Progenitor cell of endocrine pancreas (in vitro differentiated cells): Measurements from ENCODE around the gene COG7. TPM values are rescaled to one million over a fixed set of nuclear protein-coding genes. Genes with fewer than 3 reads are reported as not detected.

Experiments
- DNase-seq: peaks from one replicate; pipeline ENCODE4 v3.0.0; 2021; ENCODE audit warnings: low spot score; ENCODE audit not compliant: unreplicated experiment
- H3K27ac Mint-ChIP-seq: 2 replicates; pipeline ENCODE4 v1.8.0; 2021; ENCODE audit warnings: mild to moderate bottlenecking, moderate library complexity, mixed read lengths
- H3K27me3 Mint-ChIP-seq: 2 replicates; pipeline ENCODE4 v1.8.0; 2021; ENCODE audit warnings: mixed read lengths
- H3K36me3 Mint-ChIP-seq: 2 replicates; pipeline ENCODE4 v1.8.0; 2022; ENCODE audit warnings: mixed read lengths; ENCODE audit not compliant: insufficient read depth
- H3K4me1 Mint-ChIP-seq: 2 replicates; pipeline ENCODE4 v1.8.0; 2021; ENCODE audit warnings: low read depth, mixed read lengths
- H3K4me3 Mint-ChIP-seq: 2 replicates; pipeline ENCODE4 v1.8.0; 2021; ENCODE audit warnings: low read depth, mild to moderate bottlenecking, moderate library complexity, mixed read lengths
- H3K9me3 Mint-ChIP-seq: 2 replicates; pipeline ENCODE4 v1.8.0; 2021; ENCODE audit warnings: low read depth, mixed read lengths
- total RNA-seq: library from RNA; stranded (reverse); gene quantifications from 2 replicates; pipeline ENCODE4 v1.2.1, GENCODE V29; 2021
- TF ChIP-seq, protein P1 (sequence below): fragments of 200-600 bp; sonication (generic); IDR thresholded peaks from one replicate; pipeline ENCODE4 v1.5.0; 2021; ENCODE audit warnings: antibody characterized with exemption, mild to moderate bottlenecking; ENCODE audit not compliant: unreplicated experiment

COG7 gene
- total RNA-seq, 1 donor from 2014 or later: 28.3 TPM

DNA sequence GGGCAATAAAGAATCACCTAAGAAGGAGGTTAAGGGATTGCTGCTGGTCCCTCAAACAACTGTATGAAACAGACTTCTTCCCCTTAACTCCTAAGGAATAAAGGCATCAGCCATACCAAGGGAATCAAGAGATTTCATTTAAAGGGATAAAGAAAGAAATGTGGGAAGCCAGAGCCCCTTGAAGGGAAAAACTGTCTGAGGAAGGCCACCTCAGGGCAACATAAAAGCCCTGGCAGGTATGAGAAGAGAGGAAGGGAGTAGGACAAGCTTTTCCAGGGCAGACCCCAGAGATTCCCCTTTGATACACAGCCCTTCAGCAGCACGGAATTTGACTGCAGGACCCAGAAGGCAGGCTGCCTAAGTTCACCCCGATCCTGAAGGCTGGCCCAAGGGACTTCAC lies 43.5 kb downstream of the COG7 start:
- Mint-ChIP-seq H3K9me3 (no peaks in the 10 kb centered on the region), H3K4me3 (no peak overlapping the region), H3K36me3 (peaks cover 11% of the 10 kb centered on the region), H3K27ac (no peak overlapping the region), H3K4me1 (no peaks in the 10 kb centered on the region), H3K27me3 (no peaks in the 10 kb centered on the region)
- TF ChIP-seq, protein P1, sequence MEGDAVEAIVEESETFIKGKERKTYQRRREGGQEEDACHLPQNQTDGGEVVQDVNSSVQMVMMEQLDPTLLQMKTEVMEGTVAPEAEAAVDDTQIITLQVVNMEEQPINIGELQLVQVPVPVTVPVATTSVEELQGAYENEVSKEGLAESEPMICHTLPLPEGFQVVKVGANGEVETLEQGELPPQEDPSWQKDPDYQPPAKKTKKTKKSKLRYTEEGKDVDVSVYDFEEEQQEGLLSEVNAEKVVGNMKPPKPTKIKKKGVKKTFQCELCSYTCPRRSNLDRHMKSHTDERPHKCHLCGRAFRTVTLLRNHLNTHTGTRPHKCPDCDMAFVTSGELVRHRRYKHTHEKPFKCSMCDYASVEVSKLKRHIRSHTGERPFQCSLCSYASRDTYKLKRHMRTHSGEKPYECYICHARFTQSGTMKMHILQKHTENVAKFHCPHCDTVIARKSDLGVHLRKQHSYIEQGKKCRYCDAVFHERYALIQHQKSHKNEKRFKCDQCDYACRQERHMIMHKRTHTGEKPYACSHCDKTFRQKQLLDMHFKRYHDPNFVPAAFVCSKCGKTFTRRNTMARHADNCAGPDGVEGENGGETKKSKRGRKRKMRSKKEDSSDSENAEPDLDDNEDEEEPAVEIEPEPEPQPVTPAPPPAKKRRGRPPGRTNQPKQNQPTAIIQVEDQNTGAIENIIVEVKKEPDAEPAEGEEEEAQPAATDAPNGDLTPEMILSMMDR: no peak
- no peak for DNase-seq

DNA sequence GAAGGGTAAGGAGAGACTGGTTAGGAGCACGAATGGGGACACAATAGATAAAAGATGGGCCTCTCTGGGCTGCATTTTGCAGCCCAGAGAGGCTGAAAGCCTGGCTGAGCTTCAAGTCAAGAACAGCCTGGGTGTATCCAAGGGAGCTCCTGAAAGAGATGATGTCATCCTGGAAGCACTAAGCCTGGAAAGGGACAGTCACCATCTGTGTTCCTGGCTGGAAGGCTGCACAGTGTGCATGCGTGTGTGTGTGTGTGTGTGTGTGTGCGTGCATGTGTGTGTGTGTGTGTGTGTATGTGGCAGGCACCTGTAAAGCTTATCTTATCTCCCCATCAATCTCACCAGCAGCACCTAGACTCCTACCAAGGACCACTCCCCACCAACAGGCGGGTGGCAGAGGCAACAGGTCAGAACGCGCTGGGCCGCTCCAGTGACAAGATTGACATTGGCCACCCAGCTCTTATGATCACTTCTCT lies 44.1 kb downstream of the COG7 start:
- no peak overlapping the region for H3K4me3 Mint-ChIP-seq
- H3K9me3 Mint-ChIP-seq: no peaks in the 10 kb centered on the region
- H3K27ac Mint-ChIP-seq: peak overlapping the region; percentile 55
- H3K36me3 Mint-ChIP-seq: peaks cover 11% of the 10 kb centered on the region
- H3K4me1 Mint-ChIP-seq: no peaks in the 10 kb centered on the region
- no peaks in the 10 kb centered on the region for H3K27me3 Mint-ChIP-seq
- TF ChIP-seq, protein P1: no peak
- DNase-seq: no peak

DNA sequence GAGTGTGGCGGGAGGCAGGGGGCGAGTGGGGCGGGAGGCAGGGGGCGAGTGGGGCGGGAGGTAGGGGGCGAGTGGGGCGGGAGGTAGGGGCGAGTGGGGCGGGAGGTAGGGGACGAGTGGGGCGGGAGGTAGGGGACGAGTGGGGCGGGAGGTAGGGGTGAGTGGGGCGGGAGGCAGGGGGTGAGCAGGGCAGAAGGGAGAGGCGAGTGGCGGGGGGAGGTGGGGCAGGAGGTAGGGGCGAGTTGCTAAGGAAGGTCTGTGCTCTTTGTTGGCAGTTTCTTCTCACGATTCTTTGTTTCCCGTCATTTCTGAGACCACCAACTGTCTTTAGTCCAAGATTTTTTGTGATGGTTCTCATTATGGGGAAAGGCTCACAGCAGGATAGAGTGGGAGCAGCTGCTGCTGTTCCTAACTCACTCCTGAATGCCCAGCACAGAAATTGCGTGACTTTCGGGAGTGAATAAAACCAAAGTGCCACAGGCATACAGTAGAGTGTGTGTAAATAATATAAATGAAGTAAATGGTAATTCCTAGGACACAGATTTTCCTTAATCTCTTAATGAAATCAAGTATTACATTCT lies 44.7 kb downstream of the COG7 start:
- no peak for DNase-seq
- Mint-ChIP-seq H3K4me1 (no peaks in the 10 kb centered on the region), H3K27ac (no peak overlapping the region), H3K4me3 (no peak overlapping the region), H3K27me3 (no peaks in the 10 kb centered on the region), H3K36me3 (peaks cover 11% of the 10 kb centered on the region), H3K9me3 (no peaks in the 10 kb centered on the region)
- TF ChIP-seq, protein P1: no peak

DNA sequence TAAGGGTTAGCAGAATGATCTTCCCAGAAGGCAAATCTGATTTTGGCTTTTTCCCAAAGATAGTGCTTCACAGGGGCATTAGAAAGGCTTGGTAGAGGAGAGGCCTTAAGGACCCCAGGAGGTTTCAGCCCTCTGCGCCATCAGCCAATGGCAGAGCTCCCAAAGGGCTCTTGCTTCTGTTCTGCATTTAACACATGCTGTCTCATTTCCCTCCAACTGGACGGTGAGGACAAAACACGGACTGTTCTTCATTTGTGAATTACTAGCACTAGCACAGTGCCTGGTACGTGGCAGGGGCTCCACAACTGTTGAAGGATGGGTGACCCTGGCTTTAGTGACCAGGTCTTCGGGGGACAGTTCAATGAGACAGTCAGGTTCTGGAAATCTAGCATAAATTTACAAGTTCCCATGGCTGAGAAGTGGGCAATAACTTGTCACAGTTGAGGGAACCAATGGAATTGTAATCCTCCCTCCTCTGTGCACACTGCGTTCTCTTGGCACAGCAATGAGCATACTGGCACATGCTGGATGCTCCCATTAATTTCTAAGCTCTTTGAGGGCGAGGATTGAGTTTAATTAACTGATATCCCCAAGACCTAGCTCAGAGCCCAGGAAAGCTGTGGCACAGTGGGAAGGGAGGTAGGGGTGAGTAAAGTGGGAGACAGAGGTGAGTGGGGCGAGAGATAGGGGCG lies 45.4 kb downstream of the COG7 start:
- DNase-seq: no peak
- H3K4me1 Mint-ChIP-seq: no peaks in the 10 kb centered on the region
- no peaks in the 10 kb centered on the region for H3K27me3 Mint-ChIP-seq
- H3K27ac Mint-ChIP-seq: no peak overlapping the region
- TF ChIP-seq, protein P1: no peak
- H3K4me3 Mint-ChIP-seq: no peak overlapping the region
- peaks cover 11% of the 10 kb centered on the region for H3K36me3 Mint-ChIP-seq
- H3K9me3 Mint-ChIP-seq: no peaks in the 10 kb centered on the region

DNA sequence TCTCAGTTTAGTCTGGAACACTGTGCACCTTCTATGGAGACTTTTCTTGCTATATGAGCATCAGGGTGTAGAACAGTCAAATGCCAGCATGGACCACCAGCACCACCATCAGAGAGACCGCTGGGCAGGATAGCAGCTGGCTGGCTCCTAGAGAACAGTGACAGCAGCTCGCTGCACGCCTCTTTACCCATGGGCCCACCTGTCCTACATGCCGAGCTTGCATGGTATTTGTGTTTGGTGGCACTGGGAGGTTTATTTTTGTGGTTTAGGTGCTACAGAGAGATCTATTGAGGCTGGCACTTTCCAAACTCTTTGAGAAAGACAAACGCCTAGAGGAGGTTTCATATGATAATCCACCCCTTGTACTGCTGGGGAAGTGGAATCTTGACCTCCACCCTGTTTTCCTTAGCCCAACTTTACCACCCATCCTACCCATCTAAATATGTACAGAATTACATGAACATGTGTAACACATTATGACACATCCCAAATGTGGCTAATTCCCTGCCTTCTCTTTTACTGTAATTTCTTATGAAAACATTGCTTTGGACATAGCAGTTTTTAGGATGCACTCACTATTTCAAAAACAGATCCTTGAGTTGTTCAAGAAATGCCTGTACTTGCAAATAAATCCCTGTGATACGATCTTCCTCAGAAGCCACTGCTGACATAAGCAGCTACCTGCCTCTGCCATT lies 46.3 kb downstream of the COG7 start:
- TF ChIP-seq, protein P1: no peak
- no peak for DNase-seq
- H3K9me3 Mint-ChIP-seq: no peaks in the 10 kb centered on the region
- H3K36me3 Mint-ChIP-seq: peaks cover 13% of the 10 kb centered on the region
- no peak overlapping the region for H3K4me3 Mint-ChIP-seq
- no peak overlapping the region for H3K27ac Mint-ChIP-seq
- no peaks in the 10 kb centered on the region for H3K27me3 Mint-ChIP-seq
- H3K4me1 Mint-ChIP-seq: no peaks in the 10 kb centered on the region
